HG02870 (cell line): ENCODE data around the gene TTLL9.

Source experiments
- ATAC-seq: cut with Tn5 transposase; IDR thresholded peaks from one replicate; pipeline ENCODE4 v1.9.1; 2021; ENCODE audit warnings: mild to moderate bottlenecking, moderate library complexity; ENCODE audit not compliant: unreplicated experiment

Gene TTLL9

DNA sequence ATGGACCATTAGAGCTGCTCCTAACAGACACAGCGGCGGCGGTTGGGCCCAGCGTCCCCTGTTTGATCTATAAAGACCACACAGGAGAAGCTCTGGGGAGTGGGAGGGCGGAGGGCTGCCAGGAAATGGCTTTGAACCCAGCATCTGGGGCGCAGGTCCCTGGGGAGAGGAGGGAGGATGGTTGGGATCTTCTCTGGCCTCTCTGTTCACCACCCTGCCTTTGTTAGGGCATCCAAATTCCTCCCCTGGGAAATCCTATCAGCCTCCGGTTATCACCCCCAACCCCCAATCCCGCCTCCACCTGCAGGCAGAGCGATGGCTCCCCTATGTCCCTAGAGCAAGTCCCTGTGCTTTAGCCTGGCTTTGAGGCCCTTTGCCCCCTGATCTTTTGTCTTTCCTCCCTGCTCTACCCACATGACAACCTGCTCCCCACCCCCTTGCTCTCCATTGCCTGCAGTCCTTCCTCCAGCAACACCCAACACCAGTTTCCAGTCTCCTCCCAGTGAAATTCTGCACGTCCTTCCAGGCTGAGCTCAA is 104.6 kb downstream of the TTLL9 start:
- no peak for ATAC-seq

GRCh38 chr20:31975874-31976273 is 105.4 kb downstream of the TTLL9 start:
- no peak for ATAC-seq

DNA sequence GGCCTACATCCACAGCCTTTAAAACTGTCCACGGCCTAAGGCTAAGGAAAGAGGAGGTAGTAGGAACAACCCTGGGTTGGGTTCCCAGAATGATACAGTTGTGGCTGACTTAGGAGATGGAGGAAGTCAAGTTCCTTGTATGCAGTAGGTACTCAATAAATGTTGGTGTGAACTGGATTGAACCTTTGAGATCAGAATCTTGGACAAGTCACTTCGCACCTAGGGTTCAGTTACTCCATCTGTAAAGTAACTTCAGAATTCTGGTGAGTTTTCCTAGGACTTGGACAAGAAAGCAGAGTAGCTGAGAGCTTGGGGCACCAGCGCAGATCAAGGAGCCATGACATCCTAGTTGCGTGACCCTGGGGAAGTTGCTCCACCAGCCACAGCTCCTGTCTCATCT is 106.6 kb downstream of the TTLL9 start:
- no peak for ATAC-seq

- no peak for ATAC-seq
Measured at GRCh38 chr20:31979713-31980426, 109.4 kb downstream of the TTLL9 start.

DNA sequence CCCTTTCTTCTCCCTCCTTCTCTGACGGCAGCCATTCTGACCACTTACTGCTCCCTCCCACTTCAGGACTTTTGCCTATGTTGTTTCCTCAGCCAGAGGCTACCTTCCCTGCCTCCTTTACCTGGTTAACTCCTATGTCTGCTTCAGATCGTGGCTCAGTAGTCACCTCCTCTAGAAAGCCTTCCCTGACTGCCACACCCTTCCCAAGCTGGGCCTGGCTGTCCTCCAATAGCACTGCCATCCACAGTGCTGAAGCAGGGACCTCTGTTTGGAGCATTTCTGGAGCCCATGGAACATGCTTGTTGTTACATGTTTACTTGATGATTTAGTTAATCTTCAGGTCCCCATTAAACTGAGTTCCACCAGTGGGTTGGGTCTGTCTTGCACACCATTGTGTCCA is 111.3 kb downstream of the TTLL9 start:
- ATAC-seq: no peak

DNA sequence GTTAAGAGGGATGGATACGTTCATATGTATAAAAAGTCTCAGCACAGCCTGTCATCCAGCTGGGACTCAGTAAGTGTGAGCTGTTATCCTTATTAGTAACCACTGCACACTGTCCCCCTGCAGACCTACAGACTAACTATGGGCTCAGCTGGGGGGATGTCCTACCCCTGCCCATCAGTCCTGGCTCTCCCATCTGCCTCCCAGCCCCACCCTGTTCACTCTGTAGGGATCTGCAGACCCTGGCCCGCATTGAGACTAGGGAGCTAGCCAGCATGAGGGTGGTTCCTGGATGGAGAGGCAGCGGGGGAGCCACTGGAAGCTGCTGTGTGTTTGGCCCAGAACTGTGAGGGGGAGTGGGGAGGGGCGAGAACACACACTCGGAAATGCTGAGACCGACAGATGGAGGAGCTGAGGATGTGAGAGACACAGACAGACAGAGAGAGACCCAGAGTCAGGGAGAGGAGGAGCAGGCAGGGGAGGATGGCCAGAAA is 114.6 kb downstream of the TTLL9 start:
- no peak for ATAC-seq

GRCh38 chr20:31987744-31988143 is 117.3 kb downstream of the TTLL9 start:
- ATAC-seq: no peak

GRCh38 chr20:31988430-31989015 is 118.1 kb downstream of the TTLL9 start:
- no peak for ATAC-seq

DNA sequence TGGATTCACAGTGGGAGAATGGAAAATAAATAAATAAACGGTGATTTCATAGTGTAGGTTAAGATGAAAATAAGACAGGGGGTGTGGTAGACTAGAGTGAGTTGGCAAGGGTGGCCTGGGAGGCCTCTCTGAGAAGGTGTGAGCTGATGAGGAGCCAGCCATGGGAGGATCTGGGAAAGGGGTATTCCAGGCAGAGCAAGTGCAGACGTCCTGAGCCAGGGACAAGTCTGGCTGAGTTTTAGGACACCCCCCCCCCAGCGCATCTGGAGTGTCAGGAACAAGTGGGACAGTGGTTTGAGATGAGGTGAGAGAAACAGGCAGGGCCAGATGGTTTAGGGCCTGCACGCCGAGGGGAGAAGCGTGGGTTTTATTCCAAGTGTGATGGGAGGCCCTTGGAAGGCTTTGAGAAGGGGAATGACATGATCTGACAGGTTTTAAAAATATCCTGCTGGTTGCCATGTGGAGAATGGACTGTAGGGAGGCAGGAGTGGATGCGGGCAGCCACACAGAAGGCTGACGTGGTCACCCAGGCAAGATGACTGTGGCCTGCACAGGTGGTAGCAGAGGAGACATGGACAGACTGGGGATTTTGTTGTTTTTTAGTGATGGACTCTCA is 118.7 kb downstream of the TTLL9 start:
- no peak for ATAC-seq

DNA sequence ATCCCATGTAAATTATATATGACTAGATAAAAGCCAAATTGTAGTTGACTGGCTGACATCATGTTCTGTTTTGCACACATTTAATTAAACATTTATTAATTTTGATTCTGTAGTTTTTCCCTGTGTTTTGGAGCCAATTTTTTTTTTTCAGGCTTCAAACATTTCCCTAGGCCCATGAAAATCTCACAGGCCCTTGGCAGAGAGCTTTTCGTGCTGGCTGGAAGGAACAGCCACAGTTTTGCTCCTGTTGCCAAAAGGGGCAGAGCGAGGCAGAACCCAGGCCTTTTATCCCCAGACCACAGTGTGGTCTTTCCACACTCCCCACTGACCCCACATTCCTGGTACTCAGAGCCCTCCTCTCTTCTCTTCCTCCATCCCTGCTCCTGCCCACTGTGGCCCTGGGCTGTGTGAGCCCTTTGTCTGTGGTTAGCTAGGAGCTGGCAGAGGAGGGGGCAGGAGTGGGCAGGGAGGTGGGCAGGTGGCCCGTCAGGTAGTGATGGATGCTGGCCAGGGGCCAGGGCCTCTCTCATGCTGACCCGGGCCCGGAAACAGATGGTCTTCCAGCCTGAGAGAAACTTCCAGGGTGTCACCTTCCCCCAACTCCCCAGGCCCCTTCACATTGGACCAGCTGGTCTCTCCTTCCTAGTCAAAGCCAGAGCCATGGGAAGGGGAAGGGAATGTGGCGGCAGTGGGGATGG is 120.4 kb downstream of the TTLL9 start:
- no peak for ATAC-seq

- no peak for ATAC-seq
Measured at GRCh38 chr20:31991339-31991705, 120.9 kb downstream of the TTLL9 start.

GRCh38 chr20:31992086-31992485 is 121.7 kb downstream of the TTLL9 start:
- ATAC-seq: no peak
